Measurements from ENCODE around the gene CNIH4.
"Not testable (repeated sequence)": the region's sequence is repeated elsewhere in the genome, so short reads cannot be mapped to it uniquely, and the experiment has no call there.

The CNIH4 gene

GRCh38 chr1:224356685-224357625, at the start of gene CNIH4:
Gene CNIH4 (plus strand): TSS chr1:224356879. CDS start chr1:224356925, 46 bp downstream.
- peak; percentile 74 for DNase-seq

- DNase-seq: no peak
Measured at GRCh38 chr1:224308064-224308463, 48.6 kb upstream of the CNIH4 start.

GRCh38 chr1:224311503-224311902, 45.2 kb upstream of the CNIH4 start:
- not testable (repeated sequence) for DNase-seq

DNA sequence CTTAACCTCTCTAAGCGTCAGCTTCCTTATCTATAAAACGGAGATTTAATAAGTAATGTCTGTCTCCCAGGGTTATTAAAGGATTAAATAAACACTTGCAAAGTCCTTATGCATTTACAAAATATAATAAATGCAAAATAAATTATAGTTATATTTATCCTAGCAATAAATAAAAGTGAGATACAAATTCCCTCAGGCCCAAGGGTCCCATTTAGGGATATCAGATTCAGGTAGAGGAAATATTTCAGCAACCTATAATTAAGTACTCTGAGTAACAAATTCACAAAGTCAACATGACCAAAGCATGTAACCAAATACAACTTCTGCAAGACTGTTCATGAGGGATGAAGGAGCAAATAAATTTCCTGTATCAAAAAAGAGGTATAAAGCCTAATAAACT, 44.7 kb upstream of the CNIH4 start:
- no peak for DNase-seq

DNA sequence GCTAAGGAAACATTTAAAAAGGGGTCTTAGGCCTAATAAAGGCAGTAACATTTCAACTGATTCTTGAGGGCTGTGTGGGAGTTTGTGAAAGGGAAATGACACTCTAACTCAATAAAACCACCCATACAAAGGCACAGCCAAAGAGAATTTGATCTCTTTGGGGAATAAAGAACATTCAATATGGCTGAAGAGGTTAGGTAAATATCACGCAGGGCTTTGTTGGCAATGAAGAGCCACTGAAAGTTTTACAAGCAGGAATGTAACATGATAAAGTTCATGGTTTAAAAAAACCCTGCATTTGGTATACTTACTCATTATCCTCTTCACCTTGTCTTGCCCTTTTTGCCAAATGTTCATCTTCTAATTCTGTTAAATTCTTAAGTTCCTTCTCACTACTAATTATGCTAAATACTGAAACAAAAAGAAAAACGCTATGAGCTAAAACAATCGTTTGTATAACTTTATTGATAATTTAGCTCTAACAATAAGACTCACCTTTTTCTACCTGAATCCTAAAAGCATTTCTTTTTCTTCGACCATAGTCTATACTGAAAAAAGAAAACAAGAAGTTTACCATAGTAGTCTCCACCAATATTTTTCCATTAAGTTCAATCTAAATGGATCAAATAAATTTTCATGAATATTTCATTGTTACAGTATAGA, 39.2 kb upstream of the CNIH4 start:
- DNase-seq: no peak

DNA sequence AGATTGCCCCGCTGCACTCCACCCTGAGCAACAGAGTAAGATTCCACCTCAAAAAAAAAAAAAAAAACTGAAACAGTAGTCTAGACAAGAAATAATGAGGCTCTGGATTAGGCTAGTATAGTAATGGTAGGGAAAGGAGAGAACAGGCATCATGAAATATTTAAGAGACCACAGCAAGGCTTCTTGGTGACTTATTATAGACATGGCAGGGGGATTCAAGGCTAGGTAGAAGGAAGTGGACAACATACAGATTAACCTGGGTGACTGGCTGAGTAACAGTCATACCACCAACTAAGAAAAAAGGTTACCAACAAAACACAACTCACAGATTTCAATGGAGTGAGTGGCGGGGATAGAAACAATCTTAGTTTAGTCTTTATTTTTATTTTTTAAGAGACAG, 35.0 kb upstream of the CNIH4 start:
- DNase-seq: no peak

- DNase-seq: no peak
Measured at GRCh38 chr1:224325959-224326358, 30.7 kb upstream of the CNIH4 start.

- no peak for DNase-seq
Measured at GRCh38 chr1:224328644-224329043, 28.0 kb upstream of the CNIH4 start.

GRCh38 chr1:224329484-224329841, 27.2 kb upstream of the CNIH4 start:
- DNase-seq: no peak

- DNase-seq: peak; percentile 88
Measured at GRCh38 chr1:224329842-224330753, 26.6 kb upstream of the CNIH4 start, which contains the start of gene NVL. Gene NVL (minus strand): TSS chr1:224330172. CDS start chr1:224330127, 45 bp downstream.

- DNase-seq: no peak
Measured at GRCh38 chr1:224331326-224331725, 25.4 kb upstream of the CNIH4 start.

- no peak for DNase-seq
Measured at GRCh38 chr1:224331824-224332223, 24.9 kb upstream of the CNIH4 start.

- DNase-seq: peak; percentile 49
Measured at GRCh38 chr1:224333309-224333926, 23.3 kb upstream of the CNIH4 start.

DNA sequence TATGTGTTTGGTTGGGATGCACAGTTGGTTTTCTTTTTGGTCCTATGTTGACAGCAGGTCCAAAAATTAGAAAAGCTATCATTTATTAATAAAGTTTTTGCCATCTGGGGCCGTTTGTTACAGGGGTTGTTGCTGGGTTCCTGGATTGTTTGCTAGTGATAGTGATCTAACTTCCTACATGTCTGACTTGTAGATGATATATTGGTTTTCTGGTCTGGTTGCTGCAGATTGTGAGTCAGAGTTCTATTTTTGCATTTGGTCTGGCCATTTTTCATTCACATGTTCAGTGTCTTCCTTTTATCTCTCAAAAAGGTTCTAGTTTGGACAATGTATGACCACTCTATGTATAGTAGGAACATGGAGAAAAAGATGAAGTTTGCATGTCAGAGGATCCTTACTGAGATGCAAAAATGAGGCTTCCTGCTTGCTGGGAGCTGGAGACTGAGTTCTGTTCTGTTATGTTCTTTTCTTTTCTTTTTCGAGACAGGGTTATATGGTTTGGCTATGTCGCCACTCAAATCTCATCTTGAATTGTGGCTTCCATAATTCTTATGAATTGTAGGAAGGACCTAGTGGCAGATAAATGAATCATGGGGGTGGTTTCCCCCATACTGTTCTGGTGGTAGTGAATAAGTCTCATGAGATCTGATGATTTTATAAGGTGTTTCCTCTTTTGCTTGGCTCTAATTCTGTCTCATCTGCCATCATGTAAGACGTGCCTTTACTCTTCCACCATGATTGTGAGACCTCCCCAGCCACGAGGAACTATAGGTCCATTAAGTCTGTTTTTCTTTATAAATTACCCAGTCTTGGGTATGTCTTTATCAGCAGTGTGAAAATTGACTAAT, 22.5 kb upstream of the CNIH4 start:
- no peak for DNase-seq

DNA sequence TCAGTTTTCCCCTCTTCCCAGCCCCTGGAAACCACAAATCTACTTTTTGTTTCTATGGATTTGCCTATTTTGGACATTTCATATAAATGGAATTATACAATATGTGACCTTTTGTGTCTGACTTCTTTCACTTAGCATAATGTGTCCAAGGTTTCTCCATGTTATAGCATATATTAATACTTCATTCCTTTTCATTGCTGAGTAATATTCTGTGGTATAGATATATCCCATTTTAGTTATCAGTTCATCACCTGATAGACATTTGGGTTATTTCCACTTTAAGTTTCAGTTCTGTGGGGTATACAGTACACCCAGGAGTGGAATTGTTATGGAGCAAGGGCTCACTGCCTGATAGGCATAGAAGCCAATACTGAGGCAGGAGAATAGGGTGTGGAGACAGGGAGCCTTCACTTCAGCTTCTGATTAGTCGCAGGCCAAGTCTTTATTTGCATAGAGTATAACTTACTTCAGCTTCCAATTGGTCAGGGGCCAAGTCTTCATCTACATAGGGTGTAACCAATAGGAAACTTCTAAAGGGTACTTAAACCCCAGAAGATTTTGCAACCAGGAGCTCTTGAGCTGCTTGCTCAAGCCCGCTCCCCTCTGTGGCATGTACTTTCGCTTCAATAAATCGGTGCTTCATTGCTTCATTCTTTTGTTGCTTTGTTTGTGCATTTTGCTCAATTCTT, 18.4 kb upstream of the CNIH4 start:
- no peak for DNase-seq

- DNase-seq: no peak
Measured at GRCh38 chr1:224339442-224340033, 17.1 kb upstream of the CNIH4 start.

- not testable (repeated sequence) for DNase-seq
Measured at GRCh38 chr1:224340453-224341384, 16.0 kb upstream of the CNIH4 start.

DNA sequence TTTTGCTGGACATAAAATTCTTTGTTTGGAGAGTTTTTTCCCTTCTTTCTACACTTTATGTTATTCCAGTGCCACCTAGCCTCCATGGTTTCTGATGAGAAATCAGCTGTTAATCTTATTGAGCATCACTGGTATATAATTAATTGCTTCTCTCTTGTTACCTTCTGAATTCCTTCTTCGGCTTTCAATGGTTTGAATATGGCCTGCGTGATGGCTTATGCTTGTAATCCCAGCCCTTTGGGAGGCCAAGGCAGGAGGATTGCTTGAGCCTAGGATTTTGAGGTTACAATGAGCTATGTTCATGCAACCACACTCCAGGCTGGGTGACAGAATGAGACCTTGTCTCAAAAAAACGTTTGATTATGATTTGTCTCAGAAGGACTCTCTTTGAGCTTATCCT, 13.0 kb upstream of the CNIH4 start:
- DNase-seq: no peak

DNA sequence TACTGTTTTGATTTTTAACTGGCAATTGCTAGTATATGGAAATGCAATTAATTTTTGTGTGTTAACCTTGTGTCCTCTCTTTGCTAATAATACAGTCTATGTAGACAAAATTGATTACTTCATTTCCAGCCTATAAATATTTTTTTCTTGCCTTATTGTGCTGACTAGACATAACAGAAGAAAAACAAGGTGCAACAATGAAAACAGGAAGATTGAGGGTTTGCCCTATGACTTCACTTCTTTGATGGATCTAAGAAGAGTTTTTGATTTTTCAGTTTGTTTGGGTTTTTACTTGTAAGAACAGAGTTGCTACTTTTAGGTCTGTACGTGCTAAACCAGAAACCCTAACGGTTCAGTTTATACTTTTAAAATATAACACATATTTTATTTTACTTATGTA, 8.5 kb upstream of the CNIH4 start:
- DNase-seq: no peak
